Measurements from ENCODE around the gene MRPL53. TPM values are rescaled to one million over a fixed set of nuclear protein-coding genes. Genes with fewer than 3 reads are reported as not detected.
"Not testable (repeated sequence)": the region's sequence is repeated elsewhere in the genome, so short reads cannot be mapped to it uniquely, and the experiment has no call there.

Gene MRPL53
- total and polyA plus RNA-seq, 10 donors, result 13.0 to 86.7 (median 67.3) TPM

- H3K9me3 ChIP-seq, result no peaks in the 10 kb centered on the region
- H3K4me3 ChIP-seq, result peak overlapping the region; percentile 54 to 78 (median 71)
- no peaks in the 10 kb centered on the region for H3K27me3 ChIP-seq (replicated peaks in 1 of 7)
- H3K36me3 ChIP-seq, result peaks cover 0 to 36% (median 18%) of the 10 kb centered on the region in 6 donors
- WGBS, 5 donors, result 63 to 67% (median 65%) methylated on average over 16 of the region's 16 CpGs
- TF ChIP-seq CTCF (IDR thresholded peaks at IDR 0.05 in 8 of 11, conservative IDR thresholded peaks at IDR 0.05 in 3 of 11) (no peak), POLR2AphosphoS5 (IDR thresholded peaks at IDR 0.05) (no peak), POLR2A (IDR thresholded peaks at IDR 0.05) (no peak)
- intact Hi-C loops (cut with DNase I; ENCODE audit: low total_unique reads), result no loop called here
- H3K27ac ChIP-seq, result peak overlapping the region; percentile 77 to 93 (median 91)
- peak; percentile 61 for DNase-seq
- peaks cover 18 to 38% (median 27%) of the 10 kb centered on the region in 6 donors for H3K4me1 ChIP-seq
These were observed 981 bp downstream of the MRPL53 start for GRCh38 chr2:74471332-74472065.

GRCh38 chr2:74470742-74471141 is 1.7 kb downstream of the MRPL53 start:
- H3K9me3 ChIP-seq; H3K27me3 ChIP-seq (replicated peaks in 1 of 7); H3K4me3 ChIP-seq; intact Hi-C loops (cut with DNase I; ENCODE audit: low total_unique reads): not testable (repeated sequence)
- DNase-seq, result peak; percentile 68
- peaks cover 0 to 29% (median 18%) of the 10 kb centered on the region in 6 donors for H3K36me3 ChIP-seq
- peaks cover 18 to 43% (median 34%) of the 10 kb centered on the region in 6 donors for H3K4me1 ChIP-seq
- 94 to 97% (median 95%) methylated on average over 12 of the region's 12 CpGs for WGBS, 5 donors
- H3K27ac ChIP-seq, result peak overlapping the region in 2 of 8 donors; percentile 4 to 35

GRCh38 chr2:74464406-74464805 is 8.1 kb downstream of the MRPL53 start:
- intact Hi-C loops (cut with DNase I; ENCODE audit: low total_unique reads), result no loop called here
- Histone ChIP-seq H3K9me3 (no peaks in the 10 kb centered on the region), H3K4me1 (peaks cover 10 to 56% (median 32%) of the 10 kb centered on the region in 6 donors), H3K27me3 (replicated peaks in 1 of 7) (no peaks in the 10 kb centered on the region), H3K36me3 (peaks cover 0 to 35% (median 20%) of the 10 kb centered on the region in 6 donors), H3K4me3 (peak overlapping the region; percentile 71 to 98 (median 92)), H3K27ac (peak overlapping the region in 7 of 8 donors; percentile 77 to 95 (median 92))
- TF ChIP-seq POLR2AphosphoS5 (IDR thresholded peaks at IDR 0.05) (no peak), POLR2A (IDR thresholded peaks at IDR 0.05) (no peak), CTCF (IDR thresholded peaks at IDR 0.05 in 8 of 11, conservative IDR thresholded peaks at IDR 0.05 in 3 of 11) (no peak)
- WGBS, 5 donors, result 0 to 14% (median 6%) methylated on average over 5 to 13 of the region's 13 CpGs
- DNase-seq, result no peak

GRCh38 chr2:74462786-74463105 is 9.7 kb downstream of the MRPL53 start:
- H3K4me3 ChIP-seq, result no peak overlapping the region
- H3K36me3 ChIP-seq, result peaks cover 0 to 35% (median 20%) of the 10 kb centered on the region in 6 donors
- 86 to 89% (median 86%) methylated on average over 4 of the region's 4 CpGs for WGBS, 5 donors
- TF ChIP-seq CTCF (IDR thresholded peaks at IDR 0.05 in 8 of 11, conservative IDR thresholded peaks at IDR 0.05 in 3 of 11) (no peak), POLR2A (IDR thresholded peaks at IDR 0.05) (no peak), POLR2AphosphoS5 (IDR thresholded peaks at IDR 0.05) (no peak)
- peaks cover 18 to 65% (median 41%) of the 10 kb centered on the region in 6 donors for H3K4me1 ChIP-seq
- no peaks in the 10 kb centered on the region for H3K9me3 ChIP-seq
- no peaks in the 10 kb centered on the region for H3K27me3 ChIP-seq (replicated peaks in 1 of 7)
- no peak overlapping the region for H3K27ac ChIP-seq
- DNase-seq, result peak; percentile 59
- intact Hi-C loops (cut with DNase I; ENCODE audit: low total_unique reads), result no loop called here

Measured in spleen (tissue), 11 donors.